GM18867 (cell line): Measurements from ENCODE around the gene FSHB.
"Not testable (repeated sequence)": the region's sequence is repeated elsewhere in the genome, so short reads cannot be mapped to it uniquely, and the experiment has no call there.

Experiments used
- ATAC-seq: cut with Tn5 transposase; IDR thresholded peaks from one replicate; pipeline ENCODE4 v1.9.1; 2021; ENCODE audit warnings: mild to moderate bottlenecking, moderate library complexity; ENCODE audit not compliant: unreplicated experiment

FSHB gene

DNA sequence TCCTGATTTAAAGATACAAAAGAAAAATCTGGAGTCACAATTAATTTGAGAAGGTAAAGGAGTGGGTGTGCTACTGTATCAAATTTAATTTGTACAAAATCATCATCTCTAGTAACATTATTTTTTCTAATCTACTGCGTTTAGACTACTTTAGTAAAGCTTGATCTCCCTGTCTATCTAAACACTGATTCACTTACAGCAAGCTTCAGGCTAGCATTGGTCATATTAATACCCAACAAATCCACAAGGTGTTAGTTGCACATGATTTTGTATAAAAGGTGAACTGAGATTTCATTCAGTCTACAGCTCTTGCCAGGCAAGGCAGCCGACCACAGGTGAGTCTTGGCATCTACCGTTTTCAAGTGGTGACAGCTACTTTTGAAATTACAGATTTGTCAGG, at the start of gene FSHB:
Gene FSHB (plus strand): TSS at position 301 of the 400 bp plus-strand sequence. CDS start 889 bp downstream, outside the sequence.
- ATAC-seq = no peak

DNA sequence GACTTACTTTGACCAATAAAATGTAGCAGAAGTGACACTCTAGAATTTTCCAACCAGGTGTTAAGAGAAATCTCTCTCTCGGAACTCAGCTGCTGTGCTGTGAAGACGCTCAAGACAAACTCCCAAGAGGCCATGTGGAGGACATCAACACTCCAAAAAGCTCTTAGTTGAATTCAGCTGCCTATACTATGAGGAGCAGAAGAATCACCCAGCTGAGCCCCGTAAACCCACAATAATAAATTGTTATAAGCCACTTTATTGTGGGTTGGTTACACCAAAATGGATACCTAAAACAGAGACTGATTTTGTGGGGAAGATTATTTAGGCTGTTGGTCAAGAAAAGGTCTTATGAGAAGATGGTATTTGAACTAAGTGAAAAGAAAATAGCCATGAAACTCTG, 44.1 kb upstream of the FSHB start:
- no peak for ATAC-seq

DNA sequence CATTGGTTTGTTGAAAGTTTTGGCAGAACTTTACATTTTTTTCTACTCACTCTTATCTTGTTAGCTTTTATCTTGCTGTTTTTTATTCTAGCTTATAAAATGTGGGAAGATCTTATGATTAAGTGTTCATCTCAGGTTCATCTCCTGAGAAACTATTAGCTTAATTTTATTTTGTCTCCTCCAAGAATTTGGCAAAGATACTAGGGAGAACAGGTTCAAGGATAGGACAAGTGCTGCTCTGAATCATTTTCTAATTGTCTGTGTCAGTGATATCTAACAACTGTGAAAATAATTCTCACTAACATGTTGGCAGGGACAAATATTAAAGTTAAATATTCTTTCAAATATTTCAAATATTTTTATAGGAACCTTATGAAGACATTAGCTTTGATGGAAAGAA, 38.2 kb upstream of the FSHB start:
- ATAC-seq = no peak

DNA sequence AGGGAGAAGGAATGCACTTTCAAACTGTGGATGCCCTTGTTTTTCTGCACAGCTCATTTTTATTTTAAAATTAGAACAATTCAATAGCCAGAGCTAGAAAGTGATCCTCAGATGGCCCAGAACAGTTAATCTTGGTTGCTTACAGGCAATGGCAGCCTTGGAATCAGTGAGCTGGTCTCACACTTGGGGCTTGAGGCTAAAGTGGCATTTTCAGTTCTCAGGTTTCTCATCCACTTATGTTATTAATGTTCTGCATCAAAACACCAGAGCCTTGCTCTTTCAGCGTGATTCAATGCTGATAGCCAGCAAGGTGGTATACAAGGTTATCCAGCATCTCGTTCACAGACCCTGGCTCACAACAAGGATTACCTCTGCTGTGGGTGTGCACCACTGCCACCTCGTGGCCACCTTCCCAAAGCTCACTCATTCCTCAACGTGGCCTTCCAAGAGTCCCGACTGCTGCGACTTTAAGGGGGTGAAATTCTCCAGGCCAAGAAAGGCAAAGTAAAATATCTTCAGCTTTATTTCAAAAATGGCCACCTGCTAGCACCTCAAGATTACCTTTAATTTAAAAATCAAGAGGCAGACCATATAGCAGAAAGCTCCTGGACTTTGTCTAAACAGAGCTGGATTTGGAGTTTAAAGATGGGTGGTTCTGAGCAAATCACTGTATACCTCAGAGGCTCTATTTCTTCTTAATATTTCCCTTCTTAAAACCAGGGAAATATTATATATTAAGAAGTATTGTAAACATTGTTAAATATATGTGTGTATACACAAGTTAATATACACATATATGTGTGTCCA, 34.2 kb upstream of the FSHB start:
- ATAC-seq = peak; percentile 93

DNA sequence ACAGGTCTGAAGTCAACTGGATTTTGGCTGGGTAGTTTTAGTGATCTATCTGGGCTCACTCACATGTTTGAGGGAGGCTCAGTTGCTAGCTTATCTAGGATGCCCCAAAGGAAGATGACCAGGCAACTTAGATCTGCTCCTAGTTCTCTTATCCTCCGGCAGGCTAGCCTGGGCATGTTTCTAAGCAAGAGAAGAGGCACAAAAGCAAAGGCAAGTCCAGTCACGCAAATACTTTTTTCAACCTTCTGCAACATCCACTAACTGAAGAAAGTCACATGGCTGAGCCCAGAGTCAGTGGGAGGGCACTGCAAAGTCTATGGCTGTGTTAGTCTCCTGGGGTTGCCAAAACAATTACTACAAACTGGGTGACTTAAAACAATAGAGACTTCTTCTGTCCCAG, 32.9 kb upstream of the FSHB start:
- ATAC-seq = no peak

DNA sequence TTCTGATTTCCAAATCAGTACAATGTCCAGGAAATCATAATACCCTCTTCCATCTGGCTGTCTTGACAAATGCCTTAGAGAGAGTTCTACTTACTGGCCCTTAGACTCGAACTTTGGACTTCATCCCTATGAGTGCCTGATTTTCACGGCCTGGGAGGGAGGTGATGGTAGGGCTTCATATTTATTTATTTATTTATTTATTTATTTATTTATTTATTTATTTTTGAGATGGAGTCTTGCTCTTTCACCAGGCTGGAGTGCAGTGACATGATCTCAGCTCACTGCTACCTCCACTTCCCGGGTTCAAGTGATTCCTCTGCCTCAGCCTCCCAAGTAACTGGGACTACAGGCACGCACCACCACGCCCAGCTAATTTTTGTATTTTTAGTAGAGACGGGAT, 27.8 kb upstream of the FSHB start:
- not testable (repeated sequence) for ATAC-seq

DNA sequence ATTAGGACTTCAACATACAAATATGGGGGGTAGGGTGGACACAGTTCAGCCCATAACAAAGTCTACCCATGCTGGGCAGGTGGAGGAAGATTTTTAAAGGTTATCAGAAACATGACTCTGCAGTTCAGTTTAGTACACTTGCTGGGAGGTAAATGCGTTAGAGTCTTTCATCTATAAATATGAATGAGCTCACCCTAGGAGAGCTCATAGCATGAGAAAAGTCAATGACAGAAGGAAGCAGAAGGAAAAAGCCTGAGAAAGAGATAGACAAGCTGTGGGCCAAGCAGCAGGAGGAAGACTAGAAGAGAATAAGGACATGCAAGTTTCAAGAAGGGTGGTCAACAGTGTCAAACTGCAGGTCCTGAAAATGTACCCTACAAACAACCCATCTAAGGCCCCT, 27.0 kb upstream of the FSHB start:
- no peak for ATAC-seq

DNA sequence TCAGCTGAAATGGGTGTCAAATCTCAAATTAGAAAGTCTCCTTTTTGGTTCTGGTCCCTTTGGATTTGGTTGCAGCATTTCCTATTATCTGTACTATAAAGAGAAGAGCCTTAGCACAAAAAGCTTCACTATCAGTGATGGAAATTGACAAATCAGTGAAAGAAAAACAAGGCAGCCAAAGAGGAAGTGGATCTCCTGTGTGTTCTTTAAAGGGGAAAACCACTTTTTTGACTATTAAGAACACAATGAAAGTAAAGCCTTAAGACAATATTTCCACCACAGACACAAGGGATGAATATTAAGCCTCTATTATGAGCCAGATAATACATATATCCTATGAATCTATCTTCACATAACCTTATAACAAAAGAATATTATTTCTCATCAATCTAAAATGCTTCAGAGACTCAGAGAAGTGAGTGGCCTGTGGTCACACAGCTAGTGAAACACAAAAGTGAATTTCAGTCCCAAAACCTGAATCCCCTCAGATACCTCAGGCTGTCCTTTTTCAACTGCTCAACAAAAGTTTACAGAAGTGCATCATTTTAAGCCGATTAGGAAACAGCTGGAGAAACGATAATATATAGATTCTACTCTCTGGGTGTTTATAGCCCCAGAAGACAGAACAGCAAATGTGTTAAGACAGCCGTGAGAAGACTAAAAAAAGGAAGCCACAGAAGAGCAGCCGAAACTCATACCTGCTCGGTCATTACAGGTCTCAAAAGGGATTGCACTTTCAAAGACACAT, 24.4 kb upstream of the FSHB start:
- peak; percentile 89 for ATAC-seq

DNA sequence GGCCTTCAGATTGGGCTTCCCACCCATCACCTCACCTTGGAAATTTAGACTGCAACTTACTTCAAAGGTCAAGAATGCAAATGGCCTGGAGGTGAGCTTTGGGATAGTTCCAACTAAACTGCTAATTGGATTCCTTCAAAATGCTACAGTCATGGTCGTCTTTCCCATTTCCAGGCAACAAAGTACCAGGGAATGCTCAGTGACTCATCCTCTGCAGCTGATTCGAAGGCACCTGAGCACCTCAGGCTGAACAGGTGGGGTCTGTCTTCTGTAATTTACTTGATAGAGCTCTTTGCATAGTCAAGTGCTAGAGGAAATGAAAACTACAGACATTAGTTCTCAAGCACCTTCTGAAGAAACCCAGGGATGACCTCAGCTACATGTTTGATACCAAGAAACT, 20.5 kb upstream of the FSHB start:
- ATAC-seq = no peak

DNA sequence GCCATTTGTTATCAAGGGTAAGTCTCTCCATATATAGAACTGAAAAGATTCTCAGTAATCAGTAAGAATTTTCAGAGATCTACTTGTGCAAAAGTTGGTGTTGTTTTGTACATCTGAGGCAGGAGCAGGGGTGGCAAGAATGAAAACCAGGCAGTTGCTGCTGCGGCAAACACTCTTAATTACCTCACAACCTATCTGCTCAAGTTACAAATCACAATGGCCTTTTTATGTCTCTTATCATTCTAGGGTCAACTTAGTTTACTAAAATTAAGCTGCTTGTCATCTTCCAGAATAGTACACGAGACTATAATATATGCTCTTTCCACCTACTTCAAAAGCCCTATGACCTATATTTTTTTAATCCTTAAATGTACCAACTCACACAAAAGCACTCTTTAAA, 14.3 kb upstream of the FSHB start:
- no peak for ATAC-seq

DNA sequence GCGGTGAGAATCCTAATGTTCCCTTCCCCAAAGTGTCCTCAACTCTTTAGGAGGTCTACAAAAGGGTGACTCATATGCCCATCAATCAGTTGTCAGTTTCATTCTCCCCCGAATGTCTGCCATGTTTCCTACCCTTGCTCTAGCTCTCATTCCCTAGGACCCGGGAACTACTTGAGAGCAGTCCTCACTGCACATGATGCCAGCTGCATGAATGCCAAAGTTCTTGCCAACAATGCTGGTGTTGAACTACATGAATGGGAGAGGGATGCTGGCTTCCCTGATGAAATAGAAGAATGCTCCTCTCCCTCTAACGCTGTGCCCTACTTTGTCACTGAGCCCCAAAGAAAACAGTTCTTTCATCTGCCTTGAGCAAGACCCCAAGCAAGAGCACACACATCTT, 12.5 kb upstream of the FSHB start:
- ATAC-seq = no peak

DNA sequence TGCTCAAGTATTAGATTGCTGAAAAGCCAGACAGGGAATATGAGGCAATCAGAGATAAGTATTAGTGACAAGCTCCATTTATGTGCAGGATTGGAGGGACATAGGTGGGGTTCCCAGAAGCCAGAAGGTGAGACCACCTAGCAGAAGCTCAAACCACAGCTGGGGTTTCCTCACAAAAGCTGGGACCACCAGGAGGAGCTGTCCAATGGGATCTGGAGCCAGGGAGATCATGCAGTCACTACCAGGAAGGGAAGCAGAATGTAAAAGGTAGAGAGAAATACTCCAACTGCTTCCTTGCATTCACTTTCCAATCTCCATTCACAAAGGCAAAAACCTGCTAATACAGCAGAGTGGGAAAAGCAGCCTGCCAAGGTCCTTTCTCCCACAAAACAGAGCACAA, 5.2 kb upstream of the FSHB start:
- ATAC-seq = no peak

DNA sequence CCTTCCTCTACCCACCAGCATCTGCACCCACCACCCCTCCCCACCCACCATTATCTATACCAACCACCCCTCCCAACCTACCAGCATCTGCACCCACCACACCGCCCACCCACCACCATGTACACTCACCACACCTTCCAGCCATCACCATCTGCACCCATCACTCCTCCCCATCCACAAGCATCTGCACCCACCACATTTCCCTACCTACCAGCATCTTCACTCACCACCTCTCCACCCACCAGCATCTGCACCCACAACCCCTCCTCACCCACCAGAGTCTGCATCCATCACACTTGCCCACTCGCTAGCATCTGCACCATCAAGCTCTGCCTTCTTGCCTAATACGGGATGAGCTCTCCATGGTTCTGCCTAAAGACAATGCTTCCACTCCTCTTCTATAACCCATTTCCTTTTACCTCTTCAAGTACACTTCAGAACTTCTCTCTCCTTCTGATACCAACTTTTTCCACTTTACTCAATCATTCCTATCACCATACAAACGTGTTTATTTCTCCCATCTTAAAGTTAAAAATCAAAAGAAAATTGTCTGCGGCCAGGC, 2.4 kb upstream of the FSHB start:
- no peak for ATAC-seq

DNA sequence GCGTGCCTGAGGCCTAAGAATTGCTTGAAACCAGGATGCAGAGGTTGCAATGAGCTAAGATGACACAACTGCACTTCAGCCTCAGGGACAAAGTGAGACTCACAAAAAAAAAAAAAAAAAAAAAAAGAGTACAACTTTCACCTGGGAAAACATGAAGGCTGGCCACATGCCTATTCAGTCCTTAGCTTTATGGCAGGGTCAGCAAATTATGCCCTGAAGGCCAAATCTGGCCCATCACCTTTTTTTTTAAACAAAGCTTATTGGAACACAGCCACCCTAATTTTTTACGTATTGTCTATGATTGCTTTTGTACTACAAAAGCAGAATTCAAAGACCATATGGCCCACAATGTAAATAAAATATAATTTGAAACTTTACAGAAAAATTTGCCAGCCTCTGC, 8.2 kb downstream of the FSHB start:
- ATAC-seq = no peak

DNA sequence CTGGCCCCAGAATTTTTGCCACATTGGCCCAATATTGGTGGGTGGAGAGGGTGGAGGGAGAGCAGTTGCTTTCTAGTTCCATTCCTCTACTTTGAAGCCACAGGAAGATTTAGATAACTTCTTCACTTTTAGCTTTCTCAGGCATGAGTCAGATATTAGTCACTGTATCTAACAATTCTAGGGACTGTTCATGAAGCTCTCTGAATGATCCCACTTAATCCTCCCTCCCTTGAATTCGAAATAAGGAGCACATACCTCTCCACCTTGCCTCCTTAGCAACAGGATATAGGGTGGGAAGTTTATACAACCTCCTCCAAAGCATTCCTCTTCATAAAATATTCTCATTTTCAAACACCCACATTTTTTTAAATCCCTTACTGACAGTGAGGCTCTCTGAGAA, 13.5 kb downstream of the FSHB start:
- ATAC-seq = no peak

DNA sequence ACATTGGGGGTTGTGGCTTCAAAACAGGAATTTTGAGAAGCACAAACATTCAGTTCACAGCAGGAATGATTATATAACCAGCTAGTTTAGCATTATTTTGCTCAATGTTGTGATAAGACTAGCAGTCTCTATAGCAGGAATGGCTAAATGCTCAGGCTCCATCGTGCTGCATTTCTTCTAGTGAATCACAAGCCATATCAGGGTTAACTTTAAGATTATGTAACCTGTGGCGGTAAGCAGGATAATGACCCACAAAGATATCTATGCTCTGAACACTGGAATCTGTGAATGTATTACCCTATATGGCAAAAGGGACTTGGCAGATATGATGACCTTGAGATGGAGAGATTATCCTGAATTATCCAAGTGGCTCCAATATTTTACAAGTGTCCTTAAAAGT, 14.8 kb downstream of the FSHB start:
- ATAC-seq = no peak

DNA sequence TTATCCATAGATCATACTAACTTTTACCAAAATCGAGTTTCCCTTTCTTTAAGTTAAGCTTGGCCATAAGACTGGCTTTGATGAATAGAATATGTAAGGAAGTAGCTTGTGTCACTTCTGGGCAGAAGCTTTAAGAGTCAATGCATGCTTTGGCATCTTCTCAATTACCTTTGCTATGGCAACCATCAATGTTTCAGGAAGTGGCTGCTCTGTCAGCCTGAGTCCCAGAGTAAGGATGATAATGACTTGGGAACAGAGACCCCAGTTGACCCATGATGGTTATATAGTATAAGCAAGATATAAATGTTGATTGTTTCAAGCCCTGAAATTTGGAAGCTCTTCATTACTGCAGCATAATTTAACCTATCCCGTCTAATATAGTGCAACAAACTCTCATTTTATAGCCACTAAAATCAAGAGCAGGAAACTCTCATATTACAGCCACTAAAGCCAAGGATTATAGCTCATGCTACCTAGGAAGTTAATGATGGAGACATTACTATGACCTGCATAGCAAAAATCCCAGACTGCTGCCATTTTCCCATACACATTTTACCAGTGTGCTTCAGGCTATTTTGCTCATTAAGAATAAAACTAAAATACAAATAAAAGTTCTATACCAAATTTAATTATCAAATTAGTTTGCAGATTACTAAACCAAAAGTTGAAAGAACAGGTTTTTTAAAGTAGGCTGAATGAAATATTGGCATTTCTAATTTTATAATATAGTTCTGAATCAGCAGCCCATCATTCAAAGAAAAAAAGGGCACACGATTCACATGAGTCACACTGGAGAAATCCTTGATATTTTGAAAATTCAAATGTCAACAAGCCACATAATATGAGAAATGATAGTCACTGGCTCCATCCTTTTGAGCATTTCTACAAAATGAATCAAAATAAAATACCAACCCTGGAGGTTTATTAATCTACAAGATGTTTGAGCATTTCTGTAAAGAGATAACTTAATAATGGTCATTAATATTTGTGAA, 23.8 kb downstream of the FSHB start:
- no peak for ATAC-seq

DNA sequence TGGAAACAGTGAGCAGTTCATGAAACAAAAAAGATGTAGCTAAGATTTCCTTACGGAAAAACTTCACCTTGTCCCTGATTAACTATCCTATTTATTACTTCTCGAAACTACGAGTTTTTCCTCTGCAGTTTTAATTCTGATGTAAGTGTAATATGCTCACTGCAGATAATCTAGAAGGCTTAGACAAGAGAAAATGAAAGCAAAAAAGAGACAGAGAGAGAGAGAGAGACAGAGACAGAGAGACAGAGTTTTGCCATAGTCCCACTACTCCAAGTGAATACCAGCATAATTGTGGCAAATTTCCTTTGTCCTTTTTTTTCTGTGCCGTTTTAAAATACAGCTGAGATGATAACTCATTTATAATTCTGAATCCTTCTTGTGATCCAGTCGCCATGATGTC, 24.8 kb downstream of the FSHB start:
- peak; percentile 39 for ATAC-seq

DNA sequence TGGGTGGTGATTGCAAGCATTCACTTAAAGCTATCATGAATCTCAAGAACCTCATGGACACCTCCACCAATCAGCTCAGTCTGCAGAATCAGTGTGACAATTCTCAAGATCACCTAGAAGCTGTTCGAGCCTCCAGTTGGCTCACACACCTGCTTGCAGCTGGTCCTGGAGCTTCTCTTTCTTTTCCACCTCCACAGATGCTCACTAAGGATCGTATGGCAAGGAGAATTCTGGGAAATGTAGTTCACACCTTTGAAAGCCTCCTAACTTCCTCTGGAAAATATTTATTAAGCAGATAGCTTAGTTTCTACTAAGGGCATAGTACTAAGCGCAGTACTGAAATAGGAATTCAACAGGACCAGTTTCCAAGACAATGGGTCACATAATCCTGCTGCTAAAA, 26.2 kb downstream of the FSHB start:
- no peak for ATAC-seq

DNA sequence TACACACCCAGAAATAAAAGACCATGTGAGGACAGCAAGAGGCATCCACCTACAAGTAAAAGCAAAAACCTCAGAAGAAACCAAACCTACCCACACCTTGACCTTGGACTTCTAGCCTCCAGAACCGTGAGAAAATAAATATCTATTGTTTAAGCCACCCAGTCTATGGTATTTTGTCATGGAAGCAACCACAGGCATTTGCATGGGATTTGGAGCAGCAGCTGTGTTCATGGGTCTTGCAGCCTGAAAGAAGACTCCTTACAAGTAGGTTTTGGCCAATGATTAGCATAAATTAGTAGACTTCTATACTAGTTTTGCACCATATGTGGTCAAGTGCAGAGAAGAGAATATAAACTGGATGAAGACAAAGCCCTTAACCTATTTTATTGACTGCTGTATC, 27.9 kb downstream of the FSHB start:
- ATAC-seq = no peak

DNA sequence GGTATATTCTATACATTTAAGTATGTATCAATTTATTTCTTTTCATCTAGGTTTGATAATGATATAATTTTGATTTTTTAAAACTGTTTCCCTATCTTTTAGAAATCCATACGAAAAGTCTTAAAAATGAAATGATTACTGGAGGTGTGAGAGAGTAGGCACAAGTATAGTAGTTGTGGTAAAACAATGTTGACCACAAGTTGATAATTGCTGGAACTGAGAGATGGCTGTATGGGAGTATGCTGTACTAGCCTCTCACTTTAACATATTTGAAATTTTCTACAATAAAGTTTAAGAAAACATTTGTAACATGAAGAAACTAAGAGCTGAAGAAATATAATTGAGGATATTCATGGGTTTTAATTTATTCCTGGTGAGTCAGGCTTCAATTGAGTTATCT, 30.0 kb downstream of the FSHB start:
- ATAC-seq = peak; percentile 81
